Measurements from ENCODE around the gene PRKAG2.

Gene PRKAG2

GRCh38 chr7:151719031-151719896 is 157.7 kb downstream of the PRKAG2 start:
- H3K4me3 ChIP-seq (replicated peaks; ENCODE audit: low read depth, low read length), result no peak overlapping the region
- no peaks in the 10 kb centered on the region for H3K27me3 ChIP-seq (replicated peaks; ENCODE audit: control insufficient read depth, insufficient read depth, low read length)
- TF ChIP-seq CTCF (IDR thresholded peaks at IDR 0.05; ENCODE audit: insufficient read depth, low read length, poor library complexity, severe bottlenecking), result no peak
- H3K36me3 ChIP-seq (ENCODE audit: control insufficient read depth, insufficient read depth, low read length), result no peaks in the 10 kb centered on the region
- DNase-seq (ENCODE audit: extremely low read depth, insufficient read length), result no peak

GRCh38 chr7:151717918-151718317 is 159.0 kb downstream of the PRKAG2 start:
- Histone ChIP-seq H3K27me3 (replicated peaks; ENCODE audit: control insufficient read depth, insufficient read depth, low read length) (no peaks in the 10 kb centered on the region), H3K4me3 (replicated peaks; ENCODE audit: low read depth, low read length) (no peak overlapping the region), H3K36me3 (ENCODE audit: control insufficient read depth, insufficient read depth, low read length) (no peaks in the 10 kb centered on the region)
- DNase-seq (ENCODE audit: extremely low read depth, insufficient read length), result no peak
- no peak for TF ChIP-seq CTCF (IDR thresholded peaks at IDR 0.05; ENCODE audit: insufficient read depth, low read length, poor library complexity, severe bottlenecking)

GRCh38 chr7:151717415-151717814 is 159.5 kb downstream of the PRKAG2 start:
- Histone ChIP-seq H3K27me3 (replicated peaks; ENCODE audit: control insufficient read depth, insufficient read depth, low read length) (no peaks in the 10 kb centered on the region), H3K36me3 (ENCODE audit: control insufficient read depth, insufficient read depth, low read length) (no peaks in the 10 kb centered on the region), H3K4me3 (replicated peaks; ENCODE audit: low read depth, low read length) (no peak overlapping the region)
- no peak for TF ChIP-seq CTCF (IDR thresholded peaks at IDR 0.05; ENCODE audit: insufficient read depth, low read length, poor library complexity, severe bottlenecking)
- no peak for DNase-seq (ENCODE audit: extremely low read depth, insufficient read length)

GRCh38 chr7:151716323-151716722 is 160.6 kb downstream of the PRKAG2 start:
- Histone ChIP-seq H3K4me3 (replicated peaks; ENCODE audit: low read depth, low read length) (no peak overlapping the region), H3K27me3 (replicated peaks; ENCODE audit: control insufficient read depth, insufficient read depth, low read length) (no peaks in the 10 kb centered on the region), H3K36me3 (ENCODE audit: control insufficient read depth, insufficient read depth, low read length) (no peaks in the 10 kb centered on the region)
- no peak for DNase-seq (ENCODE audit: extremely low read depth, insufficient read length)
- no peak for TF ChIP-seq CTCF (IDR thresholded peaks at IDR 0.05; ENCODE audit: insufficient read depth, low read length, poor library complexity, severe bottlenecking)

- H3K27me3 ChIP-seq (replicated peaks; ENCODE audit: control insufficient read depth, insufficient read depth, low read length), result no peaks in the 10 kb centered on the region
- TF ChIP-seq CTCF (IDR thresholded peaks at IDR 0.05; ENCODE audit: insufficient read depth, low read length, poor library complexity, severe bottlenecking), result no peak
- no peak overlapping the region for H3K4me3 ChIP-seq (replicated peaks; ENCODE audit: low read depth, low read length)
- DNase-seq (ENCODE audit: extremely low read depth, insufficient read length), result no peak
- no peaks in the 10 kb centered on the region for H3K36me3 ChIP-seq (ENCODE audit: control insufficient read depth, insufficient read depth, low read length)
These were observed 161.1 kb downstream of the PRKAG2 start for GRCh38 chr7:151715666-151716315.
